NCI-H446 (cell line): Measurements from ENCODE around the gene PEX11G.
A peak's percentile ranks its signal among the peaks of the same experiment; 100 is the strongest.
"Not testable (repeated sequence)": the region's sequence is repeated elsewhere in the genome, so short reads cannot be mapped to it uniquely, and the experiment has no call there.

ENCODE experiments used
- DNase-seq, 2 experiments: peaks; one replicate each; lab custom pipeline; 2025; lab: John Stamatoyannopoulos, UW

PEX11G gene

GRCh38 chr19:7467009-7467989, 21.5 kb downstream of the PEX11G start:
- no peak for DNase-seq

- DNase-seq = no peak
Observed at GRCh38 chr19:7463575-7463974, 25.3 kb downstream of the PEX11G start.

- no peak for DNase-seq
Observed at GRCh38 chr19:7461841-7462629, 26.8 kb downstream of the PEX11G start.

GRCh38 chr19:7460562-7460966, 28.3 kb downstream of the PEX11G start:
- DNase-seq = no peak

GRCh38 chr19:7459773-7460172, 29.1 kb downstream of the PEX11G start:
- DNase-seq = no peak

GRCh38 chr19:7458675-7459074, 30.2 kb downstream of the PEX11G start:
- DNase-seq = no peak

- DNase-seq = no peak
Observed at GRCh38 chr19:7456964-7457541, 31.8 kb downstream of the PEX11G start.

GRCh38 chr19:7455600-7456296, 33.1 kb downstream of the PEX11G start:
- DNase-seq = no peak

GRCh38 chr19:7454998-7455397, 33.8 kb downstream of the PEX11G start:
- no peak for DNase-seq

- no peak for DNase-seq
Observed at GRCh38 chr19:7450243-7451223, 38.3 kb downstream of the PEX11G start.

- DNase-seq = not testable (repeated sequence)
Observed at GRCh38 chr19:7449391-7450070, 39.3 kb downstream of the PEX11G start.

GRCh38 chr19:7447648-7448047, 41.2 kb downstream of the PEX11G start:
- DNase-seq = no peak

GRCh38 chr19:7445104-7445503, 43.7 kb downstream of the PEX11G start:
- no peak for DNase-seq

GRCh38 chr19:7444042-7444441, 44.8 kb downstream of the PEX11G start:
- DNase-seq = no peak

- peak in 1 of 2 experiments; percentile 58 for DNase-seq
Observed at GRCh38 chr19:7442423-7442822, 46.4 kb downstream of the PEX11G start.

GRCh38 chr19:7441468-7442146, 47.2 kb downstream of the PEX11G start:
- no peak for DNase-seq

GRCh38 chr19:7440188-7440975, 48.5 kb downstream of the PEX11G start:
- no peak for DNase-seq

- DNase-seq = no peak
Observed at GRCh38 chr19:7435586-7435985, 53.2 kb downstream of the PEX11G start.

GRCh38 chr19:7434391-7434790, 54.4 kb downstream of the PEX11G start:
- DNase-seq = no peak
